RWPE2 (cell line): ENCODE measurements around the gene GGPS1.
A peak's percentile ranks its signal among the peaks of the same experiment; 100 is the strongest.

Experiments
- ATAC-seq: fragments of 200-7000 bp; cut with Tn5 transposase; 3 replicates; pipeline ENCODE4 v1.9.1; 2021; ENCODE audit warnings: low read depth
- DNase-seq: peaks from one replicate; pipeline ENCODE4 v3.0.0-alpha.2; 2020; ENCODE audit warnings: low spot score
- H3K27ac ChIP-seq: fragments of 450-650 bp; 2 replicates; pipeline ENCODE4 v1.5.1; 2017; ENCODE audit warnings: mild to moderate bottlenecking; ENCODE audit not compliant: poor library complexity, severe bottlenecking
- H3K27me3 ChIP-seq: fragments of 250-450 bp; sonication (Bioruptor Pico); 2 replicates; pipeline ENCODE4 v1.5.1; 2021; ENCODE audit warnings: mild to moderate bottlenecking, moderate library complexity; ENCODE audit not compliant: insufficient read depth, poor library complexity, severe bottlenecking
- H3K36me3 ChIP-seq: fragments of 250-450 bp; sonication (Bioruptor Pico); 2 replicates; pipeline ENCODE4 v1.5.1; 2020; ENCODE audit warnings: low read depth, mild to moderate bottlenecking, moderate library complexity
- H3K4me1 ChIP-seq: fragments of 250-450 bp; sonication (Bioruptor Pico); 2 replicates; pipeline ENCODE4 v1.5.1; 2021; ENCODE audit warnings: mild to moderate bottlenecking, moderate library complexity; ENCODE audit not compliant: insufficient read depth, poor library complexity, severe bottlenecking
- H3K4me3 ChIP-seq: fragments of 250-450 bp; sonication (Bioruptor Pico); 2 replicates; pipeline ENCODE4 v1.5.1; 2021; ENCODE audit warnings: mild to moderate bottlenecking, moderate library complexity; ENCODE audit not compliant: severe bottlenecking
- H3K9me3 ChIP-seq: fragments of 250-450 bp; sonication (Bioruptor Pico); 2 replicates; pipeline ENCODE4 v1.5.1; 2021; ENCODE audit warnings: mild to moderate bottlenecking, moderate library complexity; ENCODE audit not compliant: severe bottlenecking
- CTCF ChIP-seq: fragments of 450-650 bp; IDR thresholded peaks from one replicate; pipeline ENCODE4 v1.5.1; 2017; ENCODE audit warnings: mild to moderate bottlenecking, moderate library complexity; ENCODE audit not compliant: poor library complexity, severe bottlenecking

GGPS1 gene

DNA sequence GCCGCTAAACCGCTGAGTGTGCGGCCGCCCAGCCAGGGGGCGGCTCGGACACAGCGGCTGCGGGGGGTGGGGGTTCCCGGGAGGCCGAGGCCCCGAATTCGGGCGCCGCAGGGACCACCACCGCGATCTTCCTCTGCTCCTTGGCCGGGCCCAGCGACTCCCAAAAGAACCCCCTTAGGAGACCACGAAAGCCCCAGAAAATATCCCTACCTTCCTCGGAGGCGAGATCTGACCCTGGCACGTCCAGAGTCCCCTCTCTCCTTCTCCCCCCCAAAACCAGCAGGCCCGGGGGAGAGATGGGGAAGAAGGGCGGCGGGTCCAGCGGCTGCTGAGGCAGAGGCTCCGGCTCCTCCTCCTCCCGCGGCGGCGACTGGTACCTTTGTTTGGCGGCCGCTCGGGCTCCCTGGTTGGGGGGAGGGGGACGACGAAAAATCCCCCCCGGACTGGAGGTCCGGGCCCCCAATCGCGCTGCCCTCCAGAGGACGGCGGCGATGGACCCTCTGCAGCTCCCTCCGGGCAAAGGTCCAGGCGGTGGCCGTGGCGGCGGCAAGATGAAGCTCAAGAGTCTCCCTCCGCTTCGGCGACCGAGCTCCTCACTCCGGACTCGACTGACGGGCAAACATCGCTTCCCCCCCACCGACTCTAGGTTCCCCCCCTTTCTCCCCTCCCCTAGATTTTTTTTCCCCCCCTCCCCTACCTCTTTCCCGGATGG lies 655 bp upstream of the GGPS1 start, which contains the start of gene ARID4B:
TSS of gene ARID4B (minus strand) at position 621 of the 712 bp plus-strand sequence. CDS start 1,260 bp downstream, outside the sequence.
- Histone ChIP-seq H3K4me1 (peaks cover 37% of the 10 kb centered on the region), H3K36me3 (peaks cover 9% of the 10 kb centered on the region), H3K9me3 (no peaks in the 10 kb centered on the region), H3K27ac (peak within 1 kb of the TSS; percentile 75), H3K4me3 (peak within 1 kb of the TSS; percentile 96), H3K27me3 (no peaks in the 10 kb centered on the region)
- DNase-seq, result peak; percentile 77
- no peak for TF ChIP-seq CTCF
- ATAC-seq, result peak; percentile 13; the same call in 2 of the 3 replicates

DNA sequence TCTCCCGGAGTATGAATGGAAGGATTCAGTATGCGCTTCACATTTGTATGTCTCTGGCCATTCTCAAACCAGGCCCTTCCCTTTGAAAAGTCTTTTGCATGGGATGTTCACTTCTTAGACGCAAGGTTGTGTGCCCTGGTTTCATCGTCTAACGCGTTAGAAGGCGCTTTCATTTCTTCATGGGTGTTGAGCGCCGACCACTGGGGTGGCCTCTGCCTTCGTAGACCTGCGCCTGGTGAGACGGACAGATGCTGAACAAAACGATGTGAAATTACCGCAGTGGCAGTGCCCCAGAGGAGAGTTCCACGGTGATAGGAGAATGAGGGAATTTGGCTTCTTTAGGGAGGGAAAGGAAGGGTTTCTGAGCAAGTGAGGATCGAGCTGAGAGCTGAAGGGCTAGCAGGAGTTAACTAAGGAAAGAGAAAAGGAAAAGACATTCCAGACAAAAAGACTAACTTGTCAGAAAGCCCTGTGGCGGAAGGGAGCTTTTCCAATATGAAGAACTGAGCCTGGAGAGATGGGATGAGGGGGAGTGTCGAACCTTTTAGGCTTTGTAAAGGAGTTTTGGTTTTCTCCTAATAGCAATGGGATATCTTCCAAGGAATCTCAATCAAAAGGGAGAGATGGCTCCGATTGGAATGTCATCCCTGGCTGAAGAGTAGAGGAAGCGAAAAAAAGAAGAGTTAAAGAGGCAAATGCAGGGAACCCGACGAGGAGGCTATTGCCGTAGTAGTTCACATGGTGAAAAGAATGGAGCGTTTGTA lies 951 bp downstream of the GGPS1 start:
- H3K27ac ChIP-seq, result peak overlapping the region; percentile 75
- no peaks in the 10 kb centered on the region for H3K9me3 ChIP-seq
- peaks cover 35% of the 10 kb centered on the region for H3K4me1 ChIP-seq
- TF ChIP-seq CTCF, result no peak
- peaks cover 9% of the 10 kb centered on the region for H3K36me3 ChIP-seq
- DNase-seq (no peak), ATAC-seq (0 out of 3 replicates have a peak, but pooled peaks have one; percentile 1)
- no peaks in the 10 kb centered on the region for H3K27me3 ChIP-seq
- peak overlapping the region; percentile 54 for H3K4me3 ChIP-seq

DNA sequence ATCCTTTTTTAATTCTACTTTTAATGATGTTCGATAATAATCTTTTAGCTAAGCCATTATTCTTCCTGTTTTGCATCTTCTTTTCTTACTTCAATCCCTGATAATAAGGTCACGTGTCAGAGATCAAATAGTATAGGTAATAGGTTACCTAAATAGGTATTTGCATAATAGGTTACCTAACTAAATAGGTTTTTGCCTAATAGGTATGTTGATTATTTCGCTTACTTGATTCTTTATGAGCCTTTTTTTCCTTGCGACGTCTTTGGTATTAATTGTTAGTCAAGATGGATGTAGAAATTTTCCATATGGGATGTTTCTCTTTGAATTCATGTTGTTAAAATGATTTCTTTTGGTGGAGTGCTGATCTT lies 2.5 kb downstream of the GGPS1 start:
- Histone ChIP-seq H3K27me3 (no peaks in the 10 kb centered on the region), H3K9me3 (no peaks in the 10 kb centered on the region), H3K36me3 (peaks cover 9% of the 10 kb centered on the region), H3K27ac (no peak overlapping the region), H3K4me3 (no peak overlapping the region), H3K4me1 (peaks cover 24% of the 10 kb centered on the region)
- no peak for ATAC-seq
- DNase-seq, result no peak
- no peak for TF ChIP-seq CTCF

GRCh38 chr1:235331401-235331800 lies 3.0 kb downstream of the GGPS1 start:
- Histone ChIP-seq H3K27ac (no peak overlapping the region), H3K36me3 (peaks cover 6% of the 10 kb centered on the region; the same call in 1 of the 2 replicates), H3K4me3 (no peak overlapping the region), H3K9me3 (no peaks in the 10 kb centered on the region), H3K4me1 (peaks cover 20% of the 10 kb centered on the region), H3K27me3 (no peaks in the 10 kb centered on the region)
- ATAC-seq (no peak), DNase-seq (no peak)
- no peak for TF ChIP-seq CTCF

DNA sequence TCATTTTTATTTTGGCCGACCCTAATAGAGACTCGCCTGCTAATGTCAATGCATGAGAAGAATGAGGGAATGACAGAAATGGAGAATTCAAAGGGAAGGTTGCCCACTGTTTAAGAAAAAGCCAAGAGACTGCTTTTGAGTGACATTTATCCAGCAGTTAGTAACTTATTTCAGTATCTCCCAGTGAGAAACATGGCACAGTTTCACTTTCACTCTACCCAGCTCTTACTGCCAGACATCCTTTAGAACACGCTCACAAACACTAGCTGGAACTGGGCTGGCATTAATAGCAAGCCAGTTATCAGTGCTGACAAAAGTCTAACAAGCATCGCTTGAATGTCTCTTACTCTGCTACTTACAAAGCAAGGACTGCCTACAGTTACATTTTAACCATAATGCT lies 8.5 kb downstream of the GGPS1 start:
- ATAC-seq (no peak), DNase-seq (no peak)
- peaks cover 3% of the 10 kb centered on the region for H3K4me1 ChIP-seq
- no peak for TF ChIP-seq CTCF
- no peaks in the 10 kb centered on the region for H3K27me3 ChIP-seq
- no peak overlapping the region for H3K27ac ChIP-seq
- no peak overlapping the region for H3K4me3 ChIP-seq
- H3K9me3 ChIP-seq, result no peaks in the 10 kb centered on the region
- H3K36me3 ChIP-seq, result peaks cover 9% of the 10 kb centered on the region
